CD4-positive, alpha-beta T cell treated with Interleukin-17A for 4 hours (primary cell): ENCODE data around the gene PIK3CB.
"Not testable (repeated sequence)": the region's sequence is repeated elsewhere in the genome, so short reads cannot be mapped to it uniquely, and the experiment has no call there.

ENCODE experiments used
- DNase-seq: peaks from one replicate; pipeline ENCODE4 v3.0.0-alpha.2; 2020; ENCODE audit warnings: mixed read lengths

The PIK3CB gene

DNA sequence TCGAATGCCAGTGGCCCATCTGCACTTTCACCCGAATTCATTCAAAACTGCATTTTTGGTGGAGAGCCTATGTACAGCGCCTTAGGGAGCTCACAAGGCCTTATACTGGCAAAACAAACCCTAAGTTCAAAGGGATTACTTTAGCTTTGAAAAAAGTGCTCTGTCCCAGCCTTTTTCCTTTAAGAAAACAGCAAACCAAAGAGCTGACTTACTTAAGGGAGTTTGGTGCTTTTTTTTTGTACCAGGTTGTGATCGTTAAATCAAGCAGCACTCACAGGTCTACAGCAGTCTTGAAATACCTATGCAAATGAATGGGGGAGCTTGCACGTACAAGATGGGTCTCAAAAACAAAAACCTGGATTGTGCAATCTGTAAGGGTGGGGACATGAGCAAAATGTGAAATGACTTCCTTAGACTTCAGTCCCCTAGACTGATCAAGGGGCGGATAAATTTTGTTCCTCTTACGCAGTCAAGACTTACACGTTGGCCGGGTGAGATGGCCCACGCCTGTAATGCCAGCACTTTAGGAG lies 11.6 kb upstream of the PIK3CB start:
- no peak for DNase-seq

DNA sequence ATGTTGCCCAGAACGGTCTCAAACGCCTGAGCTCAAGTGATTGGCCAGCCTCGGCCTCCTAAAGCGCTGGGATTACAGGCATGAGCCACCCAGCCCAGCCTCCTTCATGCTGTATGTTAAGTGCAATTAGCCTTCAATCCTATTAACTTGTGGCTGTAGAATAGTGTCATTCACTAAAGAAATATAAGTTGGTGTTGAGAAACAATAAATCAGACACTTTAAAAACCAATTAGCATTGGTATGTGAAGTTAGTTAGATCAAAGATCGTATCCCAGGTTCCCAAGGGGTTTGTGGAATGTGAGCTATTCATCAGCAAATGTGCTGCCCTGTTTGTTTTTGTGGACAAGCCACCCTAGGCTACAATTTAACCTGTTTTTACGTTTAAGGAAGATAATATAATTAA lies 11.0 kb upstream of the PIK3CB start:
- no peak for DNase-seq

DNA sequence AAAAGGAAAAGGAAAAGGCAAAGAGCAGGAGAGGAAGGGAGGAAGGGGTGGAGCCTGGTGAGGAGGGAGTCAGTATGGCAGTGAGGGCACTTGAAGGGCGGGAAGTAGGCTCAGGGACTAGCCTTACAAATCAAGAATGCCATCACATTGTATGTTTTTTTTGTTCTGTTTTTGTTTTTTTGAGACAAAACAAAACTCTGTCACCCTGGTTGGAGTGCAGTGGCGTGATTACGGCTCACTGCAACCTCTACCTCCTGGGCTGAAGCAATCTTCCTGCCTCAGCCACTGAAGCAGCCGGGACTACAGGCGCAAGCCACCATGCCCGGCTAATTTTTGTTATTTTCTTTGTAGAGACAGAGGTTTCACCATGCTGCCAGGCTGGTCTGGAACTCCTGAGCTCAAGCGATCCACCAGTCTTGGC lies 10.5 kb upstream of the PIK3CB start:
- no peak for DNase-seq

DNA sequence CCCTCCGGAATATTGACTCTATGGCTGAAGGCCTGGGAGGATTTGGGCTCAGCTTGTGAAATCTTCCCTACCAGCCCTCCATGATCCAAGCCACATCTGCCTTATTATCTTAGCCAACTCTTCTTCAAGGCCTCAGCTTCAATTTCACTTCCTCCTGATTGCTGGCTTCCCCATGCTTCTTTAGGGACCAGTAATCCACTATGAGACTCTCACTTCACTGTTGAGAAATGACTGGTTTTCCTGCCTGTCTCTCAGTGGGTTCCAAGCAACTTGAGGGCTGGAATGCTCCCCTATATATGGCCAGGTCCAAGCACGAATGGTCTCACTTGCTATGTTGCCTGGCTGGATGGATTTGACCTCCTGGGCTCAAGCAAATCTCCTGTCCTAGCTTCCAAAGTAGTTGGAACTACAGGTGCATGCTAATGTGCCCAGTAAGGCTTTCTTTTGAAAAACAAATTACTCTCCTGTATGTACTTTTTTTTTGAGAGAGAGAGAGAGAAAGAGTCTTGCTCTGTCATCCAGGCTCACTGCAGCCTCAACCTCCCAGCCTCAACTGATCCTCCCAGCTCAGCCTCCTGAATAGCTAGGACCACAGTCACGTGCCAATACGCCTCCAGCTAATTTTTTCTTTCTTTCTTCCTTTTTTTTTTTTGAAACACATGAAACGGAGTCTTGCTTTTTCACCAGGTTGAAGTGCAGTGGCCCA lies 7.9 kb upstream of the PIK3CB start:
- DNase-seq: no peak

DNA sequence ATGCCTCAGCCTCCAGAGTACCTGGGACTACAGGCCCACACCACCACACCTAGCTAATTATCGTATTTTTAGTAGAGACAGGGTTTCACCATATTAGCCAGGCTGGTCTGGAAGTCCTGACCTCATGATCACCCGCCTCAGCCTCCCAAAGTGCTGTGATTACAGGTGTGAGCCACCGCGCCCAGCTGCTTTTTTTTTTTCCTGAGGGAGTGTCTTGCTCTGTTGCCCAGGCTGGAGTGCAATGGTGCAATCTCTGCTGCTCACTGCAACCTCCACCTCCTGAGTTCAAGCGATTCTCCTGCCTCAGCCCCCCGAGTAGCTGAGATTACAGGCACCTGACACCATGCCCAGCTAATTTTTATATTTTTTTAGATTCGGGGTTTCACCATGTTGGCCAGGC lies 3.7 kb upstream of the PIK3CB start:
- DNase-seq: not testable (repeated sequence)

DNA sequence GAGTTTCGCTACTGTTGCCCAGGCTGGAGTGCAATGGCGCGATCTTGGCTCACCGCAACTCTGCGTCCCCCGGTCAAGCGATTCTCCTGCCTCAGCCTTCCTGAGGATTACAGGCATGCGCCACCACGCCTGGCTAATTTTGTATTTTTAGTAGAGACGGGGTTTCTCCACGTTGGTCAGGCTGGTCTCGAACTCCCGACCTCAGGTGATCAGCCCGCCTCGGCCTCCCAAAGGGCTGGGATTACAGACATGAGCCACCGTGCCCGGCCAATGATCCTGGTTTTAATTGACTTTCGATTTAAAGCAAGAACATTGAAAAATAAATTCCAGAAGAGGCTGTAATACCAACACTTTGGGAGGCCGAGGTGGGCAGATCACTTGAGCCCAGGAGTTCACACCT lies 1.1 kb upstream of the PIK3CB start:
- not testable (repeated sequence) for DNase-seq

DNA sequence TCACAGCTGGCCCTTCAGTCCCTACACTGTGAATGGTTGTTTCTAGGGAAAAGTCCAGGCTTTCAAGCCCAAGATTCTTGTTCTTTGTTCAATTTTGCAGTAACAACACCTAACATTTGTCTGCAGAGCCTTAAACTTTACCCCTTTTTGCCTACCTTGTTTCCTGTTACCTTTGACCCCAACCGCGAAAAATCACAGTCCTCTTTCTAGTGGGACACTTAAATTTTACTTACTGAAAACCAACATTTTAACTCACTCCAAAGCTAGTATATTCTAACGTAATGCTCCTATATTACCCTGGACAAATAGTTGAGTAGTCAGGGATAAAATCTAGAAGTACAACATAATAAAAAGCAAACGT lies 649 bp upstream of the PIK3CB start:
- peak; percentile 13 for DNase-seq

DNA sequence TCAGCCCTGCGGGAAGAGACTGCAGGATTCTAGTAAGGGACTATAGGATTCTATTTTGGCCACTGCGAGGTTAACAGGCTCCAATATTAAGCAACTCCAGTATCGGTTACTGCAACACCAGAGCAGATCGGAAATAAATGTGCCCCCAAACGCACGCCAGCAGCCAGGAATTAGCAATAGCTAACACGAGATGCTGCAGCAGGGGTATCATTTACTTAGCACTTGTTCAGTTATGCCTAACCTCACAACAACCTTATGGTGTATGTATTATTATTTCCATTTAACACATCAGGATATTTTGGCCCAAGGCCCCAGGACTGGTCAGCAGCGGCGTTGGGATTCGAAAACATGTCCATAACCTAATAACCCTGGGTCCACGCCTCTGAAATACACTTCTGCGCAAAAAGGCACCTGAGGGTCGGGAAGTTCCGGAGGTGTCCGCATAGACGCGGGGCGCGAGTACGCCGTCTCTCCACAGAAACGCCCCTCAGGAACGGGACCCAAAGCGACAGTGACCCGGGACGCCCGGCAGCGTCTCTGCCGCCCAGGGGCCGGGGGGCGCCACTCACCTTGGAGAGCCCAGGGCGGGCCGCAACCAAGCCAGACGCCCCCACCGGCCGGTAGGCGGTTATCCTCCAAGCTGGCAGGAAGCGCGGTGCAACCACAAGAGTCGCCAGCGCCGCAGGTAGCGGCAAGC lies 681 bp downstream of the PIK3CB start:
- DNase-seq: peak; percentile 29

DNA sequence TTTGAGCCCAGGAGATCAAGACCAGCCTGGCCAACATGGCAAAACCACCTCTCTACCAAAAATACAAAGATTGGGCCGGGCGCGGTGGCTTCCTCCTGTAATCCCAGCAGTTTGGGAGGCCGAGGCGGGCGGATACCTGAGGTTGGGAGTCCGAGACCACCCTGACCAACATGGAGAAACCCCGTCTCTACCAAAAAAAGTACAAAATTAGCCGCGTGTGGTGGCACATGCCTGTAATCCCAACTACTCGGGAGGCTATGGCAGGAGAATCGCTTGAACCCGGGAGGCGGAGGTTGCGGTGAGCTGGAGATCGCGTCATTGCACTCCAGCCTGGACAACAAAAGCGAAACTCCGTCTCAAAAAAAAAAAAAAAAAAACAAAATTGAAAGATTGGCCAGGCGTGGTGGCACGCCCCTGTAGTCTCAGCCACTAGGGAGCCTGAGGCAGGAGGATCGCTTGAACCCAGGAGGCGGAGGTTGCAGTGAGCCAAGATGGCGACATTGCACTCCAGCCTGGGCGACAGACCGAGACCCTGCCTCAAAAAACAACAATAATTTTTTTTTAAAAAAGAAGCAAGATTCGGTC lies 2.2 kb downstream of the PIK3CB start:
- not testable (repeated sequence) for DNase-seq

DNA sequence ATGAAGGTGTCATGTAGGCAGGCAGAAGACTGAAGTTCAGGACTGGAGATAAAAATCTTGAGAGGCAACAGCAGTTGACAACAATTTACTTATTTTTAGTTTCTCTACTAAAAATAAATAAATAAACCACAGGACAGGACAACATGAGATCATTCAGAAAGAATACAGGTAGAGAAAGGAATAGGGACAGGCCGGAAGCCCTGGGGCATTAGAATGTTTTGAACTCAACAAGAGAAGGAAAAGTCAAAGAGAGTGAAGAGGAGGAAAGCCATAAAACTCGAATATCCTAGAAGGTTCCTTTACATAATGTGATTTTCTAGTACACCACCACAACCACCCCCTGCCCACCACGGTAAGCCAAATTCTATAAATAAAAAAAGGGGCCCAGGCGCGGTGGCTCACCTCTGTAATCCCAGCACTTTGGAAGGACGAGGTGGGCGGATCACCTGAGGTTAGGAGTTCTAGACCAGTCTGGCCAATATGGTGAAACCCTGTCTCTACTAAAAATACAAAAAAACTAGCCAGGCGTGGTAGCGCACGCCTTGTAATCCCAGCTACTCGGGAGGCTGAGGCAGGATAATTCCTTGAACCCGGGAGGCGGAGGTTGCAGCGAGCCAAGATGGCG lies 4.7 kb downstream of the PIK3CB start:
- DNase-seq: no peak

DNA sequence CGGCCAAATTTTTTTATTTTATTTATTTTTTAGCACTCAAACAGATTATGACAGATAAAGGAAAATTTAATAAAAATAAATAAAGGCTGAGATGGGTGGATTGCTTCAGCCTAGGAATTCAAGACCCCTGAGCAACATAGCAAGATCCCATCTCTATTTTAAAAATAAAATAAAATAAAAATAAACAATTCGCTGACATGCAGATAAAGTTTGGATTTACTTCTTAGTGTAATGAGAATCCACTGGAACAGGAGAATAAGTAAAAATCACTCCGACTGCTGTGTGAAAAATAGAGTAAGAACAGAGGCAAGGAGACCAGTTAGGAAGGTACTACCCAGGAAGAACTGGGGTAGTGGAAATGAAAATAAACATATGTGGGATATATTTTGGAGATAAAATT lies 5.6 kb downstream of the PIK3CB start:
- no peak for DNase-seq

DNA sequence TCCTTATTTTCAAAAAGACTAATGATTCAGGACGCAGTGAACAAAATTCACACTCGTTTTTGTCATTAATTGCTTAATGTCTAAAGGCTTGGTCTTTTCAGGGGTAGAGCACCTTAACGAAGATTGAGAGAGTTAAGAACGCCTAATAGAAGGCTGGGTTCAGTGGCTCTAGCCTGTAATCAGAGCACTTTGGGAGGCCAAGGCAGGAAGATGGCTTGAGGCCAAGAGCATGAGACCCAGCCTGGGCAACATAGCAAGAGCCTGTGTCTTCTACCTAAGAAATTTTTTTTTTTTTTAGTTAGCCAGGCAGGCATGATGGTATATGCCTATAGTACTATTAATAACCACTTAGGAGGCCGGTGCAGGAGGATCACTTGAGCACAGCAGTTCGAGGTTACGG lies 7.5 kb downstream of the PIK3CB start:
- DNase-seq: no peak

DNA sequence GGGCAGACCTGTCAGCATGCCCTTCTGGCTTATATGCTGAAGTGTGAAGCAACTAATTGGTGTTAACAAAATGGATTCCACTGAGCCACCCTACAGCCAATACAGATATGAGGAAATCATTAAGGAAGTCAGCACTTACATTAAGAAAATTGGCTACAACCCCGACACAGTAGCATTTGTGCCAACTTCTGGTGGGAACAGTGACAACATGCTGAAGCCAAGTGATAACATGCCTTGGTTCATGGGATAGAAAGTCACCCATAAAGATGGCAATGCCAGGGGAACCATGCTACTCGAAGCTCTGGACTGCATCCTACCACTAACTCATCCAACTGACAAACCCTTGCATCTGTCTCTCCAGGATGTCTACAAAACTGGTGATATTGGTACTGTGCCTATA lies 9.4 kb downstream of the PIK3CB start:
- DNase-seq: no peak

DNA sequence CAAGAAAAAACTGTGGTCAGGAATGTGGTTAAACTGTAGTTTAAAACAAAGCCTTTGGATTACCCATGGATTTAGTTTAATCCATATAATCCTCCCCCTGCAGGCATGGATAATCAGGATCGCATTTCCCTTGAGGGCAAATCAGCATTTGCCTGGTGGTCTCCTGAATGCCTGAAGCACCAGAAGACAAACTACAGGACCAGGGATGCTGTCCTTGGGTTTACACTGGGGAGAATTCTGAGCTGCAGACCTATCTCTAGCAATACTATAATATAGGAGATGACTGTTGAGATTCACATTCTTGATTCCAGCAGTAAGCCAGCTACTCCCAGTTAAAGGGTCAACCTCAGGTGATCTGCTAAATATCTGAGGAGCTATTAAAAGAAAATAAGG lies 10.6 kb downstream of the PIK3CB start:
- no peak for DNase-seq

DNA sequence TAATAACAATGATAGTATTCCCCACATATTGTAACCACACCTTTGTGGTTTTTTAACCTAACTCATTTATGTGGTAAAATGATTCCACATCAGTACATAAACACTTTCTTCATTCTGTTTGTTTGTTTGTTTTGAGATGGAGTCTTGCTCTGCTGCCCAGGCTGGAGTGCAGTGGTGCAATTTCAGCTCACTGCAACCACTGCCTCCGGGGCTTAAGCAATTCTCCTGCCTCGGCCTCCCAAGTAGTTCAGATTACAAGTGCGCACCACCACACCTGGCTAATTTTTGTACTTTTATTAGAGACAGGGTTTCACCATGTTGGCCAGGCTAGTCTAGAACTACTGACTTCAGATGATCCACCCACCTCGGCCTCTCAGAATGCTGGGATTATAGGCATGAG lies 14.3 kb downstream of the PIK3CB start:
- not testable (repeated sequence) for DNase-seq

DNA sequence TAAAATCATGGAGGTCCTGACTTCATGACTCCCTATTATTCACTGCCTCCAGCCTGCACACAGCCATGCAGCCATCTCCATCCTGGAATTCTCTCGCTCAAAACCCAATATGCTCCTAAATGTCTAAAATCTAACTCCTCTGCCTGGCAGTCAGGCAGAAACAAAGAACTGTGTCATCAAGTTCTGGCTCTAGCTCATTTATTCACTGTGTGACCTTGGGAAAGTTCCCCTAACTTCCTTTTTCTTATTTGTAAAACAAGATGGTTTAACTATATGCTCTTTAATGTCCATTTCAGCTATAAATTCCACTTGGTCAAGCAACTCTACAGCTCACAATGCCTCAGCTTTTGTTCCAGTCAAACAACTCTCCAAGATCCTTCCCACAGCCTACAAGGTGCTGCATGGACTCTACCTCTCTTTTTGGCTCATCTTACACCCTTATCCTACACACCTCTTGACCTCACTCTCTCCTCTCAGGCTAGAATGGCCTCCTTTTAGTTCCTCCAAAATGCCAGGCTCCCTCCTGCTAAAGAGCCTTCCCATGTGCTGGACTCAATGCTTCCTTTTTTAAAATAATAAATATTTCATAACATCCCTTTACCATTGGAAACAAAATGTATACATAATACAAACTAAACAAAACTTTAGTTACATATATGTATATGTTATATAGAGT lies 16.4 kb downstream of the PIK3CB start:
- no peak for DNase-seq

DNA sequence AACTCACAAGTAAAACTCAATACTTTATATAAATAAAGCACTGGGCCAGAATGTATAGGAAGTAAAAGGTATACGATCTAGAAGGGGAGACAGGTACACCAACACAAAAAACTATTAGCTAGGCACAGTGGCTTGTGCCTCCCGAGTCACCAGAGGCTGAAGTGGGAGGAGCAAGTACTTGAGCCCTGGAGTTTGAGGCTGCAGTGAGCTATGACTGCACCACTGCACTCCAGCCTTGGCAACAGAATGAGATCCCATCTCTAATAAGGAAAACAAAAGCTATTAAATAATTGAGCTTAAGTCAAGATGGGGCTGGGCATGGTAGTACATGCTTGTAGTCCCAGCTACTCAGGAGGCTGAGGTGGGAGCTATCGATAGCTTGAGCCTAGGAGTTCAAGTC lies 17.0 kb downstream of the PIK3CB start:
- no peak for DNase-seq

DNA sequence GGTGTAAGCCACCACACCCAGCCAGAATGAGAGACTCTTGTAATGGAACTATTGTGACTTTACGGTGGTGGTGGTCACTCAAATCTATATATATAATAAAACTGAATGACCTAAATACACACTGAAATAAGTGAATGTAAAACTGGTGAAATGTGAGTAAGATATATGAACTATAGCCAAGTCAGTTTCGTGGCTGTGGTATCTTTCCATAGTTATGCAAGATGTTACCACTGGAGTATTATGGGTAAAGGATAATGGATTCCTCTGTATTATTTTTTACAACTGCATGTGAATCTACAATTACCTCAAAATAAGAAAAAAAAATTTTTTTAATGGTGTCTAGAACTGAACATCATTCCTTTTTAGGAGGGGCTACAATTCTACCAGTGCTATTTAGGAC lies 21.9 kb downstream of the PIK3CB start:
- no peak for DNase-seq

DNA sequence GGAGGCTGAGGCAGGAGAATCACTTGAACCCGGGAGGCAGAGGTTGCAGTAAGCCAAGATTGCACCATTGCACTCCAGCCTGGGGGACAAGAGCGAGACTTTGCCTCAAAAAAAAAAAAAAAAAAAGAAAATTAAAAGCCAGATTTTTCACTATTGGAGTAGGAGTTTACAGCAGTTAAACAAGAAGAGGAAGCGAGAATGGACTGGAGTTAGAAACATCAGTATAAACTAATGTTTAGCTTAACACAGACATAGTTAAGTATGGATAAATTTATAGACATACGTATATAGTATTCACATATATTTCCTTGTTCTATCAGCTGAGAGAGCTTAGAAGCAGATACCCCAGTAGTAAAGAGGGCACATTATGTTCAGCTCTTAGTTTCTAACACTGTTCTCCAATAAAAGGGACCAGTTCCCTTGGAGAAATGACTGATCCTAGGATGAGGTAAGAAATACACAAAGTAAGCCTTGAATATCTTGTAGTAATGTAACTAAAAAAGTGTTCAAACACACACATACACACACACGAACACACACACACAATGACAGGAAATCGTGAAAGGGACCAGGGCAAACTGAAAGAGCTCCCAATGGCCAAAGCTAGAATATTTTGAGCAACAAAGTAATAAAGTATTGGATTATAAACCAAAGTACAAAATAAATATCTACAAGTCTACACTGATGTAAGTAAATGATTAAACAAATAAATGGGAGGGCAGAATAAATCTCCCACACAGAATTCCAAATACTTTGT lies 25.1 kb downstream of the PIK3CB start:
- DNase-seq: no peak

DNA sequence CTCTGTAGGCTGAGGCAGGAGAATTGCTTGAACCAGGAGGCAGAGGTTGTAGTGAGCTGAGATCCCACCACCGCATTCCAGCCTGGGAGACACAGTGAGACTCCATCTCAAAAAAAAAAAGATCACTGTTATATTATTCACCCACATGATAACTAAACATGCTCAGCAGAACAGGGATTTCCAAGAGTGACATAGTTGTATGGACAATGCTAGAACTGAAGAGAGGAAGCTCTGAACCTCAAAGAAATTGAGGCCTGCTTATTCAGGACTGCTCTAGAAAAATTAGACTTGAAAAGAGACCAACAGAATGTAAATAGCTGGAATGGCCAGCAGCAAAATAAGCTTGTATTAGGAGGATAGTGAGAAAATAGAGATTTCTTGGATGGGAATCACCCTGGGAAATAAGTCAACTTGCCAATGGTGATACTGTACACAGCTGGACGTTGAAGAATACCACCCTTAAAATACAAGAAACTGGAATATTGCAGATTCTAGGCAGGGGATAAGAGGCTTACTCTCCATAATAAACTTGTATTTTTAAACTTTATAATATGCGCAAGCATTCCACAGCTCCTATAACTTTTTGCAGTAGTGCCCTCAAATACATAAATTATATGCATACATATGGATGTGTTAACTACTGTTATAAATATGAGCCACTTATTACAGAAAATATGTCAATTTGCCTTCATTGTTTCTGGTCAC lies 28.2 kb downstream of the PIK3CB start:
- no peak for DNase-seq

DNA sequence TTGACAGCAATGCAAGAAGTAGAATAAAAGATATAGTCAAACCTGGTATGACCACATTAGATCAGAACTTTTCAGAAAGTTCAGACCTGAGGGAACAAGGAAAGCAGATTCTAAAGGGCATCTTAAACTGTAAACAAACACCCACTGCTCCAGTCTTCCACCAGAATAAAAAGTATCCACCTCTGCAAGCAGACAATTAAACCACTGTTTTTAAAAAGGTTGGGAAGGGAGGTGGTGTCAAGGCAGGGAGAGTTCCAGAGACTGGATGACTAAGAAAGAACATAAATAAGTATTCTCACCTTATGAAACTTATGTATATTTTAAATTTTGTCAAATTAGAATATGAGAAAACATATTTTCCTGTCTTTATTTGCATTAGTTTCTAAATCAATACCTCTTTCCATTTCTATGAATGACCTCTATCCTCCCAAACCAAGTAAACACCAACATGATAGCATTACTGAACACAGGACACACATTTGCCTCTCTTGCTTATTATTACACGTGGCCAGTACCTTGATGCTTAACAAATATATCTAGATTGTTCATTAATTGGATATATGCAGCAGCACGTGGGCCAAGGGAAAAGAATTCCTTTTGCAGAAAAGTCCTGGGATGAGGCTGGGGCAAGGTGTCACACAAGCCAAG lies 31.6 kb downstream of the PIK3CB start:
- DNase-seq: no peak
